Non-pigmented ciliary epithelial cell (primary cell): ENCODE data around the gene BMP8B.
"Not testable (repeated sequence)": the region's sequence is repeated elsewhere in the genome, so short reads cannot be mapped to it uniquely, and the experiment has no call there.

Source experiments
- DNase-seq: peaks from one replicate; pipeline ENCODE4 v3.0.0-alpha.2; 2010; ENCODE audit warnings: low read depth

The BMP8B gene, protein sequence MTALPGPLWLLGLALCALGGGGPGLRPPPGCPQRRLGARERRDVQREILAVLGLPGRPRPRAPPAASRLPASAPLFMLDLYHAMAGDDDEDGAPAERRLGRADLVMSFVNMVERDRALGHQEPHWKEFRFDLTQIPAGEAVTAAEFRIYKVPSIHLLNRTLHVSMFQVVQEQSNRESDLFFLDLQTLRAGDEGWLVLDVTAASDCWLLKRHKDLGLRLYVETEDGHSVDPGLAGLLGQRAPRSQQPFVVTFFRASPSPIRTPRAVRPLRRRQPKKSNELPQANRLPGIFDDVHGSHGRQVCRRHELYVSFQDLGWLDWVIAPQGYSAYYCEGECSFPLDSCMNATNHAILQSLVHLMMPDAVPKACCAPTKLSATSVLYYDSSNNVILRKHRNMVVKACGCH

DNA sequence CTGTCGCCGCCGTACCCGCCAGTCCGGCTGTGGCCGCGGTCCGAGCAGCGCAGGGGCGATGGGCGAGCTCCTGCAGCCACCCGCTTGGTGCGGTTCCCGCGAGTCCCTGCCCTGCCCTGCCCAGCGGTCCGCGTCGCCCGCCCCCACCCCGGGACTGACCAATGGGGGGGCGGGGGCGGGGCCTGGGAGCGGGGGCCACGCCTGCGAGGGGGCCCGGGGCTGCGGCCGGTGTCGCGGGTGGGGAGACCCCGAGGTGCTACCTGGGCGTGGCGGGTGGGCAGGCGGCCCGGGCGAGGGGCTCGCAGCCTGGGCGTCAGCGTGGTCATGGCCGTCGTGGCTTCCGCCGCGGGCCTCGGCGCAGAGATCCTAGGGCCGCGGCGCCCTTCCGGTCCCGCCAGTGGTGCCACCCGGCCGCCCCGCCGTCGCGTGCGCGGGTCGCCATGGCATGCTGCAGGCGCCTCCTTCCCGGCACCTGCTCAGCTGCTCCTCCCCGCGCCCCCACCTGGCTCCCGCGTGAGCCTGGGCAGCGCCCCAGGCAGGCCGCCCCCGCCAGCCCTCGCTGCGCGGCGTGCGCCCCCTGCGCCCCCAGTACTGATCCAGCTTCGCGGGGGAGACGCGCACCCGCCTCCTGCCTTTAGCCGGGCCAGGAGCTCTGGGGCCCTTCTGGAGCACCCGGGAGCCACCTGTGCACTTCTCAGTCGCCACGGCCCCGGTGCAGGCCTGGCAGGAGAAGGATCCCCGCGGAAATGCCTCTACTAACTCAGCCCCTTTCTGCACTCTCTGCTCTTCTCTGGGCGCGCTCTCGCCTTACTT is at the start of gene BMP8B:
TSS of gene BMP8B (minus strand) at position 108 of the 813 bp plus-strand sequence. CDS start 380 bp downstream, outside the sequence.
- no peak for DNase-seq

DNA sequence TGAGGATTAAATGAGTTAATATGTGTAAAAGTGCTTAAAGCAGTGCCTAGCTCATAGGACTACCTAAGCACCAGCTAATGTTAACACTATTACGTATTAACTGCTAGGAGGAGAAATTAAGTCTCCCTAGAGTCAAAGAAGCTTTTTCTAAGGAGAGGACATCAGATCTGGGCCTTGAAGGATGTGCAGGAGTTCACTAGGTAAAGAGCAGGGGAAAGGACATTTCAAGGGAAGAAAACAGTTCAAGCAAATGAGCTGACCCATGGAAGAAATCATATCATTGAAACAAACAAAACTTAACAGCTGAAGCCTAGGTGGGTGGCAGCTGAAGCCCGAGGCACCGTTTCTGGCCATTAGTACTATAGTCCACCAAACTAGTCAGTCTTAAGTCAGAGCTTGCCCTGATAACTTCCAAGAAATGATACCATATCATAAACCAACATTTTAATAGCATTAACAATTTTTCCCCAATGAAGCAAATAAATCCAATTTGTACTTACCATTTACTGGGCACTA is 48.0 kb upstream of the BMP8B start:
- DNase-seq, result no peak

DNA sequence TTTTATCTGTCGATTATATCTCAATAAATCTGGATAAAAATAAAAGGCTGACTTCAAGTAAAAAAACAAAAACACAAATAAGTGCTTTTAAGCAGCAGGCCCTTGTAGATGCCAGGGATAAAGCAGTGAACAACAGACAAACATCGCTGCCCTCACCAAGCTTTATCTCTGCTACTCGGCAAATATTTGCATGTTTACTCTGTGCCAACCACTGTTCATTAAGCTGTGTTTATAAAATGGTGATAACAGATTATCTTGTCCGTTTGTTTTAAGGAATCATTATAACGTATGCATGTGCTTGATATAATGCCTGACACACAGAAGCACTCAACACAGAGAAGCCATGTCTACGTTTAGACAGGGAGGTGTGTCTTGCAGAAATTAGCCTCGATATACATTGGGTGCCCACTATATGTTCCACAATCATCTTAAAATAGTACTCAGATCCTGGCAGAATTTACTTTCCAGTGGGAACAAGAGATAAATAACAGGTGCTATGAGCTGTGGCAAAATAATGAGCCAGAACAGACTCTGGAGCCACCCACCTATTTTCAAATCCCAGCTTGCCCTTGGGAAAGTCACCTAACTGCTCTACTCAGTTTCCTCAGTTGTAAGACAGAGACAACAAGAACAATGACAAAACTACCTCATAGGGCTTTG is 47.4 kb upstream of the BMP8B start:
- no peak for DNase-seq

DNA sequence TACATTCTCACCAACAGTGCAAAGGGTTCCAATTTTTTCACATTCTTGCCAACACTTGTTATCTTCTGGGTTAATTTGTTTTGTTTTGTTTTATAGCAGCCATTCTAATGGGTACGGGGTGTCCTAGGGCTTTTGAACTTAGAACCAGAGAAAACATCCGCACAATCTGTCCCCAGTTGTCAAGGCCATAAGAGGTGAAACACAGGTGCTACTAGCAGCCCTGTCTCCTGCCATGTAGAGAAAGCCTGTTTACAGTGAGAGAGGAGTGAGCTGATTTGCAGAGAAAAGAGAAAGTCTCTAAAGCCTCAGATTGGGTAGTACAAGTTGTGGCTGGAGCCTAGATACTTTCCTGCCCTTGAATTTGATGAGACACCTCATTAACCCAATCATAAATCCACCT is 46.4 kb upstream of the BMP8B start:
- DNase-seq, result no peak

DNA sequence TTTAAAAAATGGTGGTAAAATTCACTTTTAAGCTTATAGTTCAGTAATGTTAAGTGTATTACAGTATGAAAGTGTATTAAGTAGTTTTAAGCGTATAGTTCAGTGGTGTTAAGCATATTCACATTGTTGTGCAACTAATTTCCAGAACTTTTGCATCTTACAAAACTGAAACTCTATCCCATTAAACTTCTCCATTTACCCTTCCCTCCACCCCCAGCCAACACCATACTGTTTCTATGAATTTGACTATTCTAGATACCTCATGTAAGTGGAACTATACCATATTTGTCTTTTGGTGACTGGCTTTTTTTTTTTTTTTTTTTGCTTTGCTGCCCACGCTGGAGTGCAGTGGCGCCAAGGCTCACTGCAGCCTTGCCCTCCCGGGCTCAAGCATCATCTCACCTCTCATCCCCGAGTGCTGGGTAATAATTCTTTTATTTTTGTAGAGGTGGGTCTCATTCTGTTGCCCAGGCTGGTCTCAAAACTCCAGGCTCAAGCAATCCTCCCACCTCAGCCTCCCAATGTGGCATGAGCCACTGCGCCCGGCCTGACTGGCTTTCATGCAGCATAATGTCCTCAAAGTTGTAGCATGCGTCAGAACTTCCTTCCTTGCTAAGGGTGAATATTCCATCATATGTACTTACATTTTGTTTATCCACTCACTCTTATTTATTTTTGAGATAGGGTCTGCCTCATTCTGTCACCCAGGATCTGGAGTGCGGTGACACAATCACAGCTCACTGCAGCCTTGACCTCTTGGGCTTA is 45.1 kb upstream of the BMP8B start:
- no peak for DNase-seq

DNA sequence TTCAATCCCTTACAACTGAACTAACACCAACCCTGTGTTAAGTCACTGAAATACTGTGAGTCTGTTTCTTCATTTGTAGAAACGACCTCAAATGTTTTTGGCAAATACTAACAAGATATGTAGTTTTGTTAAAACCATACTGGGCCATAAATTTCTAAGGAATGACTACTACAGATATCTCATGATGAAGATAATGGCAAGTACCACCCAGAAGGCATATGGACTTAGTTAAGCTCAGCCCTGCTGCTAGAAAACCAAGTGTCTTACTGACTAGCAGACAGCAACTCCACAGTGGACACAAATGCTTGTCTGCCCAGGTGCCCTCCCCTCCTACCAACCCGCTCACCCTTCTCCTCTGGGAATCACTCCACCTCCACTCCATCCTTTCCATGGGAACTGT is 44.5 kb upstream of the BMP8B start:
- no peak for DNase-seq

DNA sequence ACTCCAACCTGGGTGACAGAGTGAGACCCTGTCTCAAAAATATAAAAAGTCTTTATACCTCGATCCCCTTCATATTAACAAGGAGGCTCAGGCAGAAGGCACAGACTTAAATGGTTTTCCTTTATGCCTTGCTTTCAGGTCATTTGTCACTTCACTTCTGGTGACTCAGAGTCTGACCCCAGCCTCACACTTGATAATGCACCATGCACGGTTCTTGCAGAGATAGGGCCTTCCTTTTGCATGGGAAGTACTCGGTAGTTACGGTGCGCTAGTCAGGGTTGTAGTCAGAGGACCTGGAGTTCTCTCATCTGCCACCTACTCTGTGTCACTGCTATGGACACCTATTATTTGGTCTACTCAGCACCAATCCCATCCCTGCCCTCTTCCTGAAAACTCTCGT is 43.6 kb upstream of the BMP8B start:
- no peak for DNase-seq

DNA sequence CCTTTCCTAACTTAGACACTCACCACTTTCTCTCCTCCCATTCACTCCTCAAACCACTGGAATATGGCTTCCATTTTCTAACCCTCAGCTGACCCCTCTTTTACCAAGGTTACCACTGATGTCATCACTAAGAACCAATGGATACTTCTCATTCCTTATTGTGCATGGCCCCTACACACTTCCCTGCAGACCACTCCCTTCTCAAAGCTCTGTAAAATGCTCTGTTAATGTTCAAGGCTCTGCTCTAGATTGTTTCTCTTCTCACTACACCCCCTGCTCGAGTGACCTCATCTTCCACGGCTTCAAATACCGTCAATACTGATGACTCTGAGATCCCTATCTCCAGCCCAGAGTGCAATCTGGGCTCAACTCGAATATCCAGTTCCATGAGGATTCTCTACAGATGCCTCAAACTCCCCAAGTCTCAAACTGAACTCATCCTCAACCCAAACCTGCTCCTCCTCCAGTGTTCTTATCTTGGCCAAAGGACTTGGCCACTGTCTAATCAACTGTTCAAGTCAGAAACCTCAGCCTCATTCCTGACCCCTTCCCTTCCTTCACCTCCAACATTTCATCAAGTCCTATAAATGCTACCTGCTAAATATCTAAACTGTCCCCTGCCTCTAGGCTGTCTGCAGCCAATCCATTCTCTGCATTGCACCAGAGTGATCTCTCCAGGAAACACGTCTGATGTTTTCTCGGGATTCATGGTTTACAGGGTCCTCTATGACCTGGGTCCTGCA is 41.3 kb upstream of the BMP8B start:
- DNase-seq, result no peak

DNA sequence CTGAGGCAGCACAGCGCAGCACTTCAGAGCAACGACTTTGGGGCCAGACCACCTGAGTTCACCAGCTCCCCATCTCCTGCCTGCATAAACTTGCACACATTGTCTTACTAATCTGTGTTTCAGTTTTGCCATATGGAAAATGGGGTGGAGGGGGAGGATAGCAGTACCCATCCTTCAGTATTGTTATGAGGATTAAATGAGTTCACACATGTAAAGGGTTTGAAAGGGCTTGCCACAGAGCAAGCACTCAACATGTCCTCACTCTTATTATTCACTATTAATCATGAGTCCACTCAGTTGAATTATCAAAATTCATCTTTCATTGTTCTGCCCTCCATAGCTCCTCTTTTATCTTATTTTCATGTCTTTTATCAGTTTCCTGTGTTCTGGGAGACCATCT is 40.1 kb upstream of the BMP8B start:
- DNase-seq, result no peak

DNA sequence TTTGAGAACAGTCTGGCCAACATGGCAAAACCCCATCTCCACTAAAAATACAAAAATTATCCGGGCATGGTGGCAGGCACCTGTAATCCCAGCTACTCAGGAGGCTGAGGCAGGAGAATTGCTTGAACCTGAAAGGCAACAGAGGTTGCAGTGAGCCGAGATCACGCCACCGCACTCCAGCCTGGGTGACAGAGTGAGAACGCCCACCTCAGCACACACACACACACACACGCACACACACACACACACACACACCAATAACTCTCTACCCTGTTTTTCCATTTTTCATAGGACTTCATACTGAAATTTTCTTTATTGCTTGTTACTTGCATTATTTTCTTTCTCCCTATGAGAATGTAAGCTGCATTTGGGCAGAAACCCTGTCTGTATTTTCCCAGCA is 39.6 kb upstream of the BMP8B start:
- not testable (repeated sequence) for DNase-seq

DNA sequence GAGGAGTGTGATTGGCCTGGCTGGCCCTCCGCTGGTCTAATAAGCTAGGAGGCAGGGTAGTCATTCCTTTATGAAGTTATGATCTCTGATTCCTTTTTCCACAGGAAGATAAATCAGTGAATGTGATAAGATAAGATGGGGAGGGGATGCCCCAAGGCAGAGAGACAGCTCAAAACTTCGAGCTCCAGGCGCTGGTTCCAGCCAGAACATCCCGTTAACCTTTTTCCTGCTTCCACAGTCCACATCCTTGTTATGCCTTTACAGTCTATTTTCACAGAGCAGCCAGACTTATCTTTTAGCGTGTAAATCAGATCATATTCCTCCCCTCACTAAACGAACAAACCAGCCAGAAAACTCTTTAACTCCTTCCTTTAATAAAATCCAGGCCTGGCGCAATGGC is 38.5 kb upstream of the BMP8B start:
- DNase-seq, result no peak

DNA sequence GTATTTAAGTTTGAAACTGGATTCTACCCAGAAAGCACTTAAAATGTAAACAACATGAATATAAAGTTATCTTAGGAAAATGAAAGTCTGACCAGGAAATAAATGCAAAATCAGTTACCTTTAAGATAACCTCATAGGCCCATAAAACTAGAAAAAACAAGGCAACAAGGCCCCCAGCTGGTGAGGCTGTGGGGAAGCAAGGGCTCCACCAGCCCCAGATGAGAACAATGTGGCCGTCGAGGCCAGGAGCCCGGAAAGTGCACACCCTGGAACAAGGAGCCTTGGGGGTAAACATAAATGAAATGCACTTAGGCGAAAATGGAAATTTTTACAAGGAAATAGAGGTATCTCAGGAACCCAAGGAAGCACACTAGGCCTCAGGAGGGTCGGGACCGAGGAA is 37.9 kb upstream of the BMP8B start:
- DNase-seq, result no peak

DNA sequence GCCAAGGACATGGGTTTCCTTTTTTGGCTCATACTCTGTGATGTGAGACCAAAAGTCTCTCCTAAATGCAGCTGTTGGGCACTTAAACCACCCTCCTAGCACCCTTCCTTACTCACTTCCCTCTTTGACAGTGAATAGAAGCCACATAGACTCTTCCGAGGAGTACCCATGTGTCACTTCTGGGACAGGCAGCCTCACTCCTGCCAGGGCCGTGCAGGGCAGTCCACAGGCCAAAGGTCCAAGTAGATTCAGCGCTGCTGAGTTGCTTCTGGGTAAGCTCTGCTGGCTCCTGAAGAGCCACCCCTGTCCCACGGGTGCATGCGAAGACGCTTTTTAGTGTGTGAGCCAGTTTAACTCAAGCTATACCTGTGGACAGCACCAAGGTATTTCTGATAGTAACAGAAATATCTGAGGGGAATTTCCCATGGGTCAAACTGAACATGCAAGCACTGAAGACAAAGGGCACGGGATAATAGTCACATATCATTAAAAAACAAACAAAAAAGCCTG is 36.8 kb upstream of the BMP8B start:
- no peak for DNase-seq

DNA sequence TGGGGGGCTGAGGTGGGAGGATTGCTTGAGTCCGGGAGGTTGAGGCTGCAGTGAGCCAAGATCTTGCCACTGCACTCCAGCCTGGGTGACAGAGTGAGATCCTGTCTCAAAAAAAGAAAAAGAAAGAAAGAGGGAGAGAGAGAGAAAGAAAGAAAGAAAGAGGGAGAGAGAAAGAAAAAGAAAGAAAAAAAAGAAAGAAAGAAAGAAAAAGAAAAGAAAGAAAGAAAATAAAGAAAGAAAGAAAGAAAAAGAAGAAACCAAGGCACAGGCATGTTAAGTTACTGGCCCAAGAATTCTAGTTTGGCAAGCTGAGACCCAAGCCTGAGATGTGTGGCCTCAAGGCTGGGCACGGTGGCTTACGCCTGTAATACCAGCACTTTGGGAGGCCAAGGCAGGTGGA is 34.8 kb upstream of the BMP8B start:
- not testable (repeated sequence) for DNase-seq

DNA sequence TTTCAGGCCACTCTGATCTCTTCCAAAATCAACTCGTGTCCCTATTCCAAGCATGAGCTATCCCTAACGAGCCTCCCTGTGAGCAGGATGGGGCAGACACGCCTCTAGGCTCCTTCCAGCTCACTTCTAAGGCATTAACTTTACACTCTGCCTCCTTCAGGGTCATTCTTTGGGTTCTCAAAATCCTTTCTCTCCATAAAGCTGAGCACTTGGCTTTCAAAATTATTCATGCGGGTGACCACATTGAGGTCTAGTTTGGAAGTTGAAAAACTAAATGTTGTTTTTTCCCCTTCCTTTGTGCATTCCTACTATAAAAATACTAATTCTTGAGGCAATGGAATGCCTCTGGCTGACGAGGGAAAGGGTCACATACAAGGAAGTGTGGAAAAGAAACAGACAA is 33.5 kb upstream of the BMP8B start:
- DNase-seq, result no peak

DNA sequence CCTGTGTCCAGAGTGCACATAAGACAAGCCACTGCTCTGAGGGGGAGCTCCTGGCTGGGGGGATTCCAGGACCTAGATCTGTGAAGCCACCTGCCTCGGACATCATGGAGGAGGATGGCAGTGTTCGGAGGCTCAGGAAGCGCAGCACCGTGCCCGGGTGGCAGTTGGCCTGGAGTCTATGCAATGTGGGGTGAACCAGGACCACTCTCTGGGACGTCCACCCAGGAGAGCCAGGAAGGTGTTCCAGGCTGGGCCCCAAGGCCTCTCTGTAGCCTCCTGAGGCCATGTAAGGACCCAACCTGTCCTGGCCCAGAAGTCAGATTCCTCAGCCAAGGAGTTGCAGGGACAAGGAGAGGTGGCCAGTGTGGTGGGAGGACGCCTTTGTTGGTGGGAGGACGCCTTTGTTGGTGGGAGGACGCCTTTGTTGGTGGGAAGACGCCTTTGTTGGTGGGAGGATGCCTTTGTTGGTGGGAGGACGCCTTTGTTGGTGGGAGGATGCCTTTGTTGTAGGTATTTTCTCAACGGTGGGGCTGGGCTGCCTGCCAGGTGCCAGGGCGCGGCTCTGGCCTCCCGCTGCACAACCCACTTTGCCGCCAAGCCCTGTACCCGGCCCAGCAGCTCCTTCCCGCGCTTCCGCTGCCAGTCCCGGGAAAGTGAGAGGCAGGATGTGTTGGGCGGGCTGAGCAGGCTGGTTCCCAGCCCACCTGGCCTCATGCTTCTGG is 30.6 kb upstream of the BMP8B start:
- no peak for DNase-seq

DNA sequence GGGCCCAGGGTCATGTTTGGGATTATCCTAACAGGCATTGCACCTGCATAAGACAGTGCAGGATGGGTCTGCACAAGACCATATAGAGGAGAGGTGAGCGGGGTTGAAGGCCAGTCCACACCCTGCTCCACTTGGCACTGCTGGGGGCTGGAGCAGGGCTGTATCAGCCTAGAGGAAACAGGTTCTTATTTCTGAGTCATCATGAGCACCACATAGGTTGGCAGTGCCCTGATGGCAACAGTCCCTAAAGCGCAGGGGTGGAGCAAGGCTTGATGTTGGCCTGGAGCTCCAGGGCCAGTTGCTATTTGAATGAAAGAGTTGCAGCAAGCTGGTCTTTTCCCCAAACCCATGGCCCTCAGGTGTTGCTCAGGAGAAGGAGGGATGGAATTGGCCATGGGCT is 29.8 kb upstream of the BMP8B start:
- DNase-seq, result no peak

DNA sequence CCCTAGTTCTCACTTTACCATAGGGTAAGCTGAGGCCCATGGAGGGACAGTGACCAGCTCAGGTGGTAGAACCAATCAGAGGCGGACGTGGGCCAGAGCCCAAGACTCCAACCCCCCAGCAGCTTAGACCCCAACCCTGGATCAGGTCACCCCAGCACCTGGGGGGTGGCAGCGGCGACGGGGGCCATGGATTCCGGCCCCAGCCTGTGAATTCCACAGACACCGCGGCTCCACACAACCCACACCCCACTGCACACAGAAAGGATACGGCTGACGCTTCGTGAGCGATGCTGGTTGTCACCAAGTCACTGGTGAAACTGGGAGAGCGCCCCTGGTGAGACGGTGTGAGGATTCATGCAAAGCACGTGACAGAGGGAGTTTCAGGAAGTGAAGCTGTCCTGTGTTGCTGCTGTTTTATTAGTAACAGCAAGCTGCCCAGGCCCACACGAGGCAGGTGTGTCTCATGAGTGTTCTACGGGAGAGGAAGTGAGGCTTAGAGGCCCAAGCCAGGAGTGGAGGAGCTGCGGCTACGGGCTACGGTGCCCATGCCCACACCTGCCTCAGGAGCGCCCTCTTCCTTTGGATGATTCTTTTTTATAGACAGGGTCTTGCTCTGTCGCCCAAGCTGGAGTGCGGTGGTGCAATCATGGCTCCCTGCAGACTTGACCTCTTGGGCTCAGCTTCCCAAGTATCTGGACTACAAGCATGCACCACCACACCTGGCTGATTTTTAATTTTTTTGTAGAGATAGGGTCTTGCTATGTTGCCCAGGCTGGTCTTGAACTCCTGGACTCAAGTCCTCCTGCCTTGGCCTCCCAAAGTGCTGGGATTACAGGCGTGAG is 28.6 kb upstream of the BMP8B start:
- not testable (repeated sequence) for DNase-seq

DNA sequence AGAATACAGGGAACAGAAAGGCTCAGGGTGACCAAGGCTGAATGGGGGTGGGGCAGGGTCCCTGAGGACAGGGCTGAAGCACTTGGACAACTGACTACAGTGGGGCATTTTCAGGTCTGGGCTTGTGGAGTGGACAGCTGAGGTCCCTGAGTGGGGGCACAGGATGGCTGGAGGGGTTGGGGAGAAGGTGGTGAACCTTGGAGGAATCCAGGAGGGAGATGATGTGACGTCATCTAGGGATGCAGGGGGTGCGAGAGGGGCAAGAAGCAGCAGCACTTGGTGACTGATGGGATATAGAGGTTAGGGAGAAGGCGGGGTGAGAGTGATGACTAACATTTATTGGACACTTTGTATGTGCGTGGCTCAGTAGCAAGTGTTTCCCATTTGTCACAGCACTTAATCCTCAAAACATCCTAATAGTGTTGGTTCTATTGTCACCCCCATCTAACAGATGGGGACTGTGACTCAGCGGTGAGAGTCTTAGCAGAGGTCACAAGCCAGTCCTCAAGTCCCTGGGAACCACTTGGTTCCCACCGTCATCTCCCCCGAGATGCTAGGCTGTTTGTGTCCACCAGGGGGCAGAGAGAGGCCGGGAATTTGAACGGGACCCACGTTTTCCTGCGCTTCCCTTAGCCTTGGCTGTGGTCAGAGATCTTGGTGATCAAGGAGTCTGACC is 27.9 kb upstream of the BMP8B start:
- DNase-seq, result no peak
